ENCODE results near the gene CCDC73. TPM values are rescaled to one million over a fixed set of nuclear protein-coding genes. Genes with fewer than 3 reads are reported as not detected.

Gene CCDC73
- total and polyA plus RNA-seq, 2 of the 4 experiments (the other 2 are of a cell fraction): not detected

DNA sequence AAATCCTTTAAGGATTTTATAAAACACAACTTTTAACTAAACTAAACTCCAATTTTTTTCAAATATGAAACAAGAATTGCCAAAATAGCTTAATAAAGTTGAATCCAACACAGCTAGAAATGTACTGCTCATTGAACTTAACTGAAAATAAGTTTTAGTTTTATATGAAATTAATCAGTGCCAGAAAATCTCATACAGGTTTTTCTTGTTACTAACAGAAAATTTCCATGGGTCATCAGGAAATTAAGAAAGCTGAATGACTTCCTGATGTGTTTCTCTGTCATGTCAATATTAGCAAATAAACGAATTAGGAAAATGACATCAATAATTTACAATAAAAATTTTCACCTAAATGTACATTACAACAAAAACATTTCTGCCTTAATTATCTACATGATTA lies 3.5 kb downstream of the CCDC73 start (continued):
- TF ChIP-seq, protein P1, sequence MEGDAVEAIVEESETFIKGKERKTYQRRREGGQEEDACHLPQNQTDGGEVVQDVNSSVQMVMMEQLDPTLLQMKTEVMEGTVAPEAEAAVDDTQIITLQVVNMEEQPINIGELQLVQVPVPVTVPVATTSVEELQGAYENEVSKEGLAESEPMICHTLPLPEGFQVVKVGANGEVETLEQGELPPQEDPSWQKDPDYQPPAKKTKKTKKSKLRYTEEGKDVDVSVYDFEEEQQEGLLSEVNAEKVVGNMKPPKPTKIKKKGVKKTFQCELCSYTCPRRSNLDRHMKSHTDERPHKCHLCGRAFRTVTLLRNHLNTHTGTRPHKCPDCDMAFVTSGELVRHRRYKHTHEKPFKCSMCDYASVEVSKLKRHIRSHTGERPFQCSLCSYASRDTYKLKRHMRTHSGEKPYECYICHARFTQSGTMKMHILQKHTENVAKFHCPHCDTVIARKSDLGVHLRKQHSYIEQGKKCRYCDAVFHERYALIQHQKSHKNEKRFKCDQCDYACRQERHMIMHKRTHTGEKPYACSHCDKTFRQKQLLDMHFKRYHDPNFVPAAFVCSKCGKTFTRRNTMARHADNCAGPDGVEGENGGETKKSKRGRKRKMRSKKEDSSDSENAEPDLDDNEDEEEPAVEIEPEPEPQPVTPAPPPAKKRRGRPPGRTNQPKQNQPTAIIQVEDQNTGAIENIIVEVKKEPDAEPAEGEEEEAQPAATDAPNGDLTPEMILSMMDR (conservative IDR thresholded peaks at IDR 0.05; ENCODE audit: low read depth, low read length): no peak
- TF ChIP-seq RCOR1 (IDR thresholded peaks at IDR 0.05; ENCODE audit: insufficient replicate concordance, low read length): no peak

DNA sequence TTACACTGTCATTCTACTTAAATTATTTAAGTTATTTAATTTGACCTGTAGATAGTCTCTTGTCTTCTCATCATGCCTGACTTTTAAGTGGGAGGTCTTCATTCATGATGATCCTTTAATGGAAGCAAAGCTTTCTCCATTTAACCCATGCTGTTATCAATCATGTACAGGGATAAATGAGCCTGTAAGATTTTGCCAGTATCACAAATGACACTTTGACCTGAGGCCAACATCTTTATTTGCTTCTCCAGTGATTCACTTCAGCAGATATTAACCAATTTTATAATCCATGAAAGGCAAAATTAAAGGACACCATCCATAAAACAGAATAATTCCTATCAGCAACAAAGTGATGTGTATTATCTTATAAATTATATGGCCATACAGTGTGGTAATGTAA lies 7.7 kb downstream of the CCDC73 start:
- no peak overlapping the region for H3K18ac ChIP-seq (ENCODE audit: low read depth, low read length)
- intact Hi-C loops (cut with micrococcal nuclease): no loop called here
- H2BK20ac ChIP-seq (ENCODE audit: low read depth, low read length): no peak overlapping the region
- no peak overlapping the region for H2AFZ ChIP-seq (replicated peaks; ENCODE audit: low read length, poor library complexity)
- H3K9ac ChIP-seq (ENCODE audit: low read depth, low read length): no peak overlapping the region
- H2BK5ac ChIP-seq (ENCODE audit: low read depth, low read length, poor library complexity, severe bottlenecking): no peak overlapping the region
- no peaks in the 10 kb centered on the region for H3K9me3 ChIP-seq (ENCODE audit: control insufficient read depth, insufficient read depth, low read length)
- H3K27me3 ChIP-seq (ENCODE audit: control insufficient read depth, insufficient read depth, low read length): peaks cover 2% of the 10 kb centered on the region; the same call in 1 of the 2 replicates
- dilution Hi-C loops (cut with HindIII; ENCODE audit: low sequenced_read_pairs, unreplicated experiment): no loop called here
- H3K9me1 ChIP-seq (ENCODE audit: insufficient read depth, low read length): no peaks in the 10 kb centered on the region
- no peak overlapping the region for H3K56ac ChIP-seq (ENCODE audit: extremely low read depth, insufficient read depth, low read length)
- H3K4me1 ChIP-seq (ENCODE audit: control insufficient read depth, insufficient read depth, low read length): no peaks in the 10 kb centered on the region
- no peak overlapping the region for H3K23ac ChIP-seq (ENCODE audit: low read depth, low read length)
- no peaks in the 10 kb centered on the region for H4K20me1 ChIP-seq (ENCODE audit: insufficient read depth, low read length)
- no peak overlapping the region for H3K4ac ChIP-seq (ENCODE audit: low read depth, low read length)
- H4K5ac ChIP-seq (ENCODE audit: low read depth, low read length): no peak overlapping the region
- no peak overlapping the region for H2AK5ac ChIP-seq (ENCODE audit: low read depth, low read length)
- no peaks in the 10 kb centered on the region for H3K36me3 ChIP-seq (ENCODE audit: control insufficient read depth, insufficient read depth, low read length)
- in situ Hi-C loops (cut with MboI; ENCODE audit: low sequenced_read_pairs): loop anchor here (10.0 kb wide), 1 partner anchor 462 kb away; no protein-coding TSS in a partner anchor
- TF ChIP-seq MXI1 (IDR thresholded peaks at IDR 0.05; ENCODE audit: borderline replicate concordance, low read depth, low read length) (no peak), RAD21 (IDR thresholded peaks at IDR 0.05; ENCODE audit: low read length) (no peak), CHD1 (IDR thresholded peaks at IDR 0.05; ENCODE audit: low read depth, low read length) (no peak), SMC3 (IDR thresholded peaks at IDR 0.05; ENCODE audit: low read depth, low read length) (no peak)
- TF ChIP-seq, protein P2, sequence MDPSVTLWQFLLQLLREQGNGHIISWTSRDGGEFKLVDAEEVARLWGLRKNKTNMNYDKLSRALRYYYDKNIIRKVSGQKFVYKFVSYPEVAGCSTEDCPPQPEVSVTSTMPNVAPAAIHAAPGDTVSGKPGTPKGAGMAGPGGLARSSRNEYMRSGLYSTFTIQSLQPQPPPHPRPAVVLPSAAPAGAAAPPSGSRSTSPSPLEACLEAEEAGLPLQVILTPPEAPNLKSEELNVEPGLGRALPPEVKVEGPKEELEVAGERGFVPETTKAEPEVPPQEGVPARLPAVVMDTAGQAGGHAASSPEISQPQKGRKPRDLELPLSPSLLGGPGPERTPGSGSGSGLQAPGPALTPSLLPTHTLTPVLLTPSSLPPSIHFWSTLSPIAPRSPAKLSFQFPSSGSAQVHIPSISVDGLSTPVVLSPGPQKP (IDR thresholded peaks at IDR 0.05; ENCODE audit: borderline replicate concordance, low read depth, low read length): no peak
- no peak overlapping the region for H3K4me3 ChIP-seq (ENCODE audit: insufficient read depth, low read depth, low read length)
- no peak overlapping the region for H4K8ac ChIP-seq (ENCODE audit: low read depth in 2 of 2, low read length in 2 of 2)
- H2BK15ac ChIP-seq (ENCODE audit: low read depth, low read length): no peak overlapping the region
- ATAC-seq (ENCODE audit: low read depth) (no peak), DNase-seq (no peak)
- no peak overlapping the region for H3K14ac ChIP-seq (replicated peaks; ENCODE audit: low read depth, low read length)
- ChIA-PET POLR2A (ENCODE audit: unreplicated experiment) (no interaction called here), CTCF (no interaction called here)
- H3K79me1 ChIP-seq (ENCODE audit: low read depth in 1 of 2, low read length in 2 of 2): no peaks in the 10 kb centered on the region
- no peak overlapping the region for H2BK120ac ChIP-seq (ENCODE audit: low read depth, low read length)
- no peak overlapping the region for H3K27ac ChIP-seq (ENCODE audit: insufficient read depth, low read length)
- H2AK9ac ChIP-seq (replicated peaks; ENCODE audit: low read depth, low read length, poor library complexity): no peak overlapping the region
- no peak overlapping the region for H3K4me2 ChIP-seq (ENCODE audit: low read depth, low read length)
- BruUV-seq (replicated peaks): no TSS peak
- no peak overlapping the region for H4K91ac ChIP-seq (ENCODE audit: insufficient read depth, low read depth, low read length)
